GM21381 (cell line): ENCODE data around the gene REN.

Source experiments
- ATAC-seq: cut with Tn5 transposase; IDR thresholded peaks from one replicate; pipeline ENCODE4 v1.9.1; 2021; ENCODE audit warnings: mild to moderate bottlenecking, moderate library complexity; ENCODE audit not compliant: unreplicated experiment

Gene REN

GRCh38 chr1:204166219-204166618 lies at the start of gene REN:
Gene REN (minus strand): TSS chr1:204166337. CDS start chr1:204166293, 44 bp downstream.
- ATAC-seq = no peak

- peak; percentile 83 for ATAC-seq
Measured at GRCh38 chr1:204213668-204214662, 47.8 kb upstream of the REN start, which contains the start of gene GOLT1A. Gene GOLT1A (minus strand): TSS chr1:204213988. CDS start chr1:204213906, 82 bp downstream.

- no peak for ATAC-seq
Measured at GRCh38 chr1:204212715-204213114, 46.6 kb upstream of the REN start.

- no peak for ATAC-seq
Measured at GRCh38 chr1:204211046-204211445, 44.9 kb upstream of the REN start.

- ATAC-seq = peak; percentile 57
Measured at GRCh38 chr1:204207136-204207616, 41.0 kb upstream of the REN start.

GRCh38 chr1:204206121-204206520 lies 40.0 kb upstream of the REN start:
- ATAC-seq = no peak

GRCh38 chr1:204205486-204205885 lies 39.3 kb upstream of the REN start:
- no peak for ATAC-seq

- no peak for ATAC-seq
Measured at GRCh38 chr1:204204944-204205343, 38.8 kb upstream of the REN start.

GRCh38 chr1:204203206-204203767 lies 37.1 kb upstream of the REN start:
- no peak for ATAC-seq

- ATAC-seq = no peak
Measured at GRCh38 chr1:204202481-204202880, 36.3 kb upstream of the REN start.

- ATAC-seq = no peak
Measured at GRCh38 chr1:204201348-204202040, 35.4 kb upstream of the REN start.

GRCh38 chr1:204199579-204199978 lies 33.4 kb upstream of the REN start:
- no peak for ATAC-seq

- ATAC-seq = no peak
Measured at GRCh38 chr1:204198348-204199340, 32.5 kb upstream of the REN start.

GRCh38 chr1:204197068-204197467 lies 30.9 kb upstream of the REN start:
- no peak for ATAC-seq

GRCh38 chr1:204196068-204196795 lies 30.1 kb upstream of the REN start, which contains the start of gene KISS1:
Gene KISS1 (minus strand): TSS chr1:204196491. CDS start chr1:204192876, 3,615 bp downstream.
- ATAC-seq = no peak

GRCh38 chr1:204194771-204195170 lies 28.6 kb upstream of the REN start:
- ATAC-seq = no peak

GRCh38 chr1:204194080-204194479 lies 27.9 kb upstream of the REN start:
- no peak for ATAC-seq

- no peak for ATAC-seq
Measured at GRCh38 chr1:204192589-204193352, 26.6 kb upstream of the REN start.

GRCh38 chr1:204192046-204192445 lies 25.9 kb upstream of the REN start:
- ATAC-seq = no peak
